ENCODE measurements around the gene AFF1.

The AFF1 gene

DNA sequence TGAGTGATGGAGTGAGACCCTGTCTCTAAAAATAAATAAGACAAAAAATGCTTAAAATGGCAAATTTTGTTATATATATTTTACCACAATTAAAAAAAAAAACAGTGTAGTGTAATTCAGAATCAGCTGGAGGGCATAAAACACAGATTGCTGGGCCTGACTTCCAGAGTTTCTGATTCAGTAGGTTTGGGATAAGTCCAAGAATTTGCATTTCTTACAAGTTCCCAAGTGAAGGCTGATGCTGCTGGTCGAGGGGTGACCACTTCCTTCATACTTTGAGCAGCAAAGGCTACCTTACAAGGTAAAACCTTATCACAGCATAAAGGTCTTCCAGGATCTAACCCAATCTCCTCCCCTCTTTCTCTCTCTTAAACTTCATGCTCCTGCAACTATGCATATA is 244.9 kb downstream of the AFF1 start:
- DNase-seq (ENCODE audit: low read depth, low spot score): no peak
- H3K27ac ChIP-seq: no peak overlapping the region

GRCh38 chr4:87180767-87181166 is 246.0 kb downstream of the AFF1 start:
- DNase-seq (ENCODE audit: low read depth, low spot score): no peak
- H3K27ac ChIP-seq: no peak overlapping the region

DNA sequence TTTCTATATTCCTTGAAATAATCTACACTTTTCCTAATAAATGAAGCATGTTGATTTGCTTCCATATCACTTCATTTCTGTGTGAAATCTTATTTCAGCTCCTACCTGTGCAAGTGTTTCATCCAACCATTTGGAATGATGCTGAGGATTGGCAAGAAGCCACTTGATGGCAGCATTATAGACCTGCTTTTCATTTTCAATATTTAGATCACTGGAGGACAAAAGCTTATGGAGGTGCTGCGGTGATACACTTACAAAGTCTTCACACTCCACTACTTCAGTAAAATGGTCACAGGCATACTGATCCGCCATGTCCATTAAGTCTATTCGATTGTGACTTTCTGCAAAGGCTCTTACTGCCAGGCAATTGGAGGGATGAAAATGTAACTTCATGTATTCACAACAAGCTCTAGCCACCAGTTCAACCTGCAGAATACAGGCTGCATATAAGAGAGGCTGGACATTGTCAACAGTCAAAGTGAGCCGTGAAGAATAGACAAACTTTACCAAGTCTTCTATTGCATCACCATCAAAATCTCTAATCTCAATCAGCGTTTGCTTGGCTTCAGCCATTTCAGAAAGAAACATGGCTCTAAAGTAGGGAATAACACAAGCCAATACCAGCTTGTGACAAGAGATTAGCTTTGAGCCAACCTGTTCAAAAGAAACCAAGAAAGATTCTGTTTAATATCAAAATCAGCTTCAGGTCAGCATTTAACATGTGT is 250.5 kb downstream of the AFF1 start:
- DNase-seq (ENCODE audit: low read depth, low spot score): no peak
- no peak overlapping the region for H3K27ac ChIP-seq

- H3K27ac ChIP-seq: no peak overlapping the region
- no peak for DNase-seq (ENCODE audit: low read depth, low spot score)
Observed at GRCh38 chr4:87188048-87188447, 253.2 kb downstream of the AFF1 start.

DNA sequence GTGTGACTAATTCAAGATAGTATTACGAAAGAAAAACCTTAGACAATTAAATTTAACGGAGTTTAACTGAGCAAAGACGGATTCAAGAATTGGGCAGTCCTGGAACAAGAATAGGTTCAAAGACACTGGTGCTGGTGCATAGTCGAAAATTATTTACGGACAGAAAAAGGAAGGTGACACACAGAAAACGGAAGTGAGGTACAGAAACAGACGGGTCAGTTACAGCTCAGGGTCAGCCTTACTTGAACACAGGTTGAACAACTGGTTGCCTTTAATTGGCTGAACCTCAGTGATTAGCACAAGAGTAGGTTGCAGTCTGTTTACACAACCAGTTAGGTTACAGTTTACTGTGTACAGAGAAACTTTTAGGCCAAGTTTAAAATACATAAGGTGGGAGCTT is 254.1 kb downstream of the AFF1 start:
- H3K27ac ChIP-seq: no peak overlapping the region
- DNase-seq (ENCODE audit: low read depth, low spot score): no peak
